ENCODE results near the gene IDH1.
"Not testable (repeated sequence)": the region's sequence is repeated elsewhere in the genome, so short reads cannot be mapped to it uniquely, and the experiment has no call there.

The IDH1 gene

DNA sequence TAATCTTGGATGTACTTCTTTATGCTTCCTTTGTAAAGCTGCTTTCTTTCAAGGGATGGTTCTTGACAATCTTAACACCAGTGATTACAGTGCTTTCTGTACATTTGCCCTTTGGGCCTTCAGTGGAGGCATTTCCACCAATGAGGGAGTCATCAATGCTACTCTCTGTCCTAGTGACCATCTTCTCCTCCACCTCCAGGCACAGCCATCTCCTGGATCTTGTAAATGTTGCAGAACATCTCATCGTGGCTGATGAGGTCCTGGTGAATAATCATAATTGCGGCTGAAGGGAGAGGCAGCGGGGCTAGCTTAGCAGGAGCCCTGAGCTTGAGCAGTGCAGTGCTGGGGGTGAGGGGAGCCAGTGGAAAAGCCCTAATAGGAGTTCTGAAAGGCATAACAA lies 32.5 kb downstream of the IDH1 start:
- DNase-seq (ENCODE audit: extremely low read depth in 1 of 2, low read depth in 1 of 2), result no peak

DNA sequence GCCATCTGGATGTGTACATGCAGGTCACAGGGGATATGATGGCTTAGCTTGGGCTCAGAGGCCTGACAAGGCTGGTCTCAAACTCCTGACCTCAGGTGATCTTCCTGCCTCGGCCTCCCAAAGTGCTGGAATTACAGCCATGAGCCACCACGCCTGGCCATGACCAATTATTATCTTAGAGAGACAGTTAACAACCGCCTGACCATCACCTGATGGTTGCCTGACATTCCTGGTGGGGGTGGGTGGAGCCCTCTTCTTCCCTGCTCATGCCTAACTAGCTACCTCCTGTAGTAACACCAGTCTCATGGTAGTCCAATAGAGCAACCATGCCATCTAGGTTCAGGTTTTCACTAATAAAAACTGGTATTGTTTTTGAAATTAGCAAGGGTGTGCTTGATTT lies 33.0 kb downstream of the IDH1 start:
- not testable (repeated sequence) for DNase-seq (ENCODE audit: extremely low read depth in 1 of 2, low read depth in 1 of 2)

GRCh38 chr2:208210688-208211451 lies 44.0 kb downstream of the IDH1 start:
- DNase-seq (ENCODE audit: extremely low read depth in 1 of 2, low read depth in 1 of 2), result no peak

DNA sequence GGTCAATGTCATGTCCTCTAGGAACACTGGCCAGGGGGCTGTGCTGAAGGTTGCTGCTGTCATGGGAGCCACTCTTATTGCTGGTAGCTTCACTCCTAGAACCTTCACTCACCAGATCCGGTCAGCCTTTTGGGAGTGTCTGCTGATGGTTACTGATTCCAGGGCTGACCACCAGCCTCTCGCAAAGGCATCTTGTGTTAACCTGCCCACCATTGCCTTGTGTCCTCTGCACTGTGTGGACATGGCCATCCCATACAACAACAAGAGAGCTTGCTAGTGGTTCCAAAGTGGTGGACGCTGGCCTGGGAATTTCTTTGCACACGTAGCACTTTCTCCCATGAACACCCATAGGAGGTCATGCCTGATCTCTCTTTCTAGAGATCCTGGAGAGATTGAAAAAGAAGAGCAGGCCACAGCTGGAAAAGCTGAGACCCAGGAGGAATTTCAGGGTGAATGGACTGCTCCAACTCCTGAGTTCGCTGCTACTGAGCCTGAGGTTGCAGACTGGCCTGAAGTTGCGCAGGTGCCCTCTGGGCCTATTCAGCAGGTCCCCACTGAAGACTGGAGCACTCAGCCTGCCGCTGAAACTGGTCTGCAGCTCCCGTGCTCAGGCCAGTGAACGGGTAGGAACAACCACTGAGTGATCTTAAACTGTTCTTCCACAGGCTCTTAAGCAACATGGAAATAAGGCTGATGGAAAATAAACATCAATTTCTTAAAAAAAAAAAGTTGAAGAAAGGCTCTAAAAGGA lies 46.4 kb downstream of the IDH1 start:
- no peak for DNase-seq (ENCODE audit: extremely low read depth in 1 of 2, low read depth in 1 of 2)

DNA sequence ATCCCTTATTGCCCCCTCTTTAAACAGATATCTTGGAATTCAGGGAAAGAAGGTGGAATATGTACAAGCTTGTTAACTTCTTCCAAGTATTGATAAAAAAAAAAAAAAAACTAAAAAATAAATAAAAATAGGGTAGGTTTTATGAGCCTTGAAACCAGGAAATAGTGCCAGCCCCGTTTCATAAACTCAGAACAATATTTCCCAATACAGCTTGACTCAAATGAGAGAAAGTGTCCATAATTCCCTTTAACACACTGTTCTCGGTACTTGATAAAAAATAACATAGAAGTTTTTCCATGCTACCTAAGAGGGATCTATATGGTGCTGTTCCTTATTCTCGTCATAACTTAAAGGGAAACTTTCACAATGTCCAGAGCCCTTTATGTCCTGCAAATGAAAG lies 47.1 kb downstream of the IDH1 start:
- no peak for DNase-seq (ENCODE audit: extremely low read depth in 1 of 2, low read depth in 1 of 2)

GRCh38 chr2:208204166-208204565 lies 50.7 kb downstream of the IDH1 start:
- DNase-seq (ENCODE audit: extremely low read depth in 1 of 2, low read depth in 1 of 2), result no peak

DNA sequence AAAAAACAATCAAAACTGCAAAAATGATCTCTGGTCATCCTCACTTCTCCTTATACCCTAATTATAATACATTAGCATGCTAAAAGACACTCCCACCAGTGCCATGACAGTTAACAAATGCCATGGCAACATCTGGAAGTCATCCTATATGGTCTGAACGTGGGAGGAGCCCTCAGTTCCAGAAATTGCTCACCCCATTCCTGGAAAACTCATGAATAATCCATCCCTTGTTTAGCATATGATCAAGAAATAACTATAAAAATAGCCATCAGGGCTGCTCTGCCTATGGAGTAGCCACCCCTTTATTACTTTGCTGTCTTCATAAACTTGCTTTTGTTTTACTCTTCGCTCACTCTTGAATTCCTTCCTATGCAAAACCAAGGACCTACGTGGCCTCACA lies 59.3 kb downstream of the IDH1 start:
- no peak for DNase-seq (ENCODE audit: extremely low read depth in 1 of 2, low read depth in 1 of 2)

GRCh38 chr2:208192611-208193236 lies 62.1 kb downstream of the IDH1 start:
- no peak for DNase-seq (ENCODE audit: extremely low read depth in 1 of 2, low read depth in 1 of 2)

DNA sequence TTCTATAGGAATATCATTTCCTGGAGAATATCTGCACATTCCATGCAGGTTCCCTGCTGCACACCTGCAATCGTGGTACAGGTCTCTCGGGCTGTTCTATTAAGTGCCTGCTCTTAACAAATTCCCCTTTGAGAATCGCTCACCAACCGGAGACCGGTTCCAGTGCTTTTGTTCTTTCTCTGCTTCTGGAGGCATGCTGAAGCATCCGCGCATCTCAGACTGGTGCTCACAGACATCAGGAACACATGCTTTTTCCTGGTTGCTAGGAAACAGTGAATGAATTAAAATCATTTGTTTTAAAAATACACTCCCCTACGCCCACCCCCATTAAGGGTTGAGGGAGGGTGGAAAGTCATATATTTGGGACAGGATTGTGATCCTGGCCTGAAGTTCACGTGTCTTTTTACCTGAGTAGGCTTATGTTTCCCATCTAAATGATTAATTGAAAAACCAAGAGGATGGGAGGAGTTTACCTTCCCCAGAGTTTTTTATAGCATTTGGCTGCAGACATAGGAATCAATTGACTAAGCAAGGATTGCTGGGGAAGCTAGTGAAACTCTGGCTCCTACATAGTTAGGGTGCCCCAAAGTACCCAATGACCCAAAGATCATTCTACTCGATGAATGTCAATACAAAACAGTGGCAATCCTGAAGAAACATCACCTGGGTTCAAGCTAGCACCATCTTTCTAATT lies 64.9 kb downstream of the IDH1 start, which contains the start of gene C2orf80:
TSS of gene C2orf80 (minus strand) at position 221 of the 694 bp plus-strand sequence. CDS start 3,044 bp downstream, outside the sequence.
- DNase-seq (ENCODE audit: extremely low read depth in 1 of 2, low read depth in 1 of 2), result no peak

DNA sequence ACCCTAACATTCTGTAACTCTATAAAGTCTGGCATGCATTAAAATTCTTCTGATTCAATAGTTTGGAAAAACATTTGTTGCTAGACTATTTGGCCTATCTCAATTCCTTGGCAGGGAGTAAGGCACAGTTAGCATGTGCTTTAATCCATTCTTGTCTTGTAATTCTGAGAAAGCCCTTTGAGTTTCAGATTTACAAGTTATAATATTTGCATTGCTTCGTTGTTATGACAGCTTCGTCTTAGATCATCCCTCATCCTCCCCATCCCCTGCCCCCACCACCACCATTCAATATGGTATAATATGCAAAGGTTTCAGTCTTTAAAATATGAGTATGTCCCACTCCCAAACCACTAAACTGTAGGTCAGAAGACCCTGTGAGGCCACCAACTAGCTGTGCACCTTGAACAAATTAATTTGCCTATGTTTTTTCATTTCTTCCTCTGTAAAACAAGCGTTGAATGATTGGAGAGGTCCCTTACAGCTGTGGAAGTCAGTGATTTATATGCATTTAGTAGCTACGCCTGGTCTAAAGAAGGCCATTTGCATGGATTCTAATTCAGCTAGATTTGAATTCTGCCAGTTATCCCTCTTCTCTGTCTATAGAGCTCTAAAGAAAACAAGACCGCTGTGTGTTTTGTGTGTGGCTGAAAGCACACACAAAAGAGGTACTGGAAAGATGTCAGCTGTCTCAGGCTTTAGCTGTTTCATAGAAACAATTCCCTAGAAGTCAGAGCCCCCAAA lies 65.6 kb downstream of the IDH1 start:
- DNase-seq (ENCODE audit: extremely low read depth in 1 of 2, low read depth in 1 of 2), result no peak

- DNase-seq (ENCODE audit: extremely low read depth in 1 of 2, low read depth in 1 of 2), result no peak
These were observed 68.0 kb downstream of the IDH1 start for GRCh38 chr2:208186893-208187292.

- DNase-seq (ENCODE audit: extremely low read depth in 1 of 2, low read depth in 1 of 2), result no peak
These were observed 68.4 kb downstream of the IDH1 start for GRCh38 chr2:208186465-208186864.
